ENCODE data around the gene MINDY4.

MINDY4 gene

GRCh38 chr7:30723776-30724175 is 47.4 kb upstream of the MINDY4 start:
- H3F3A ChIP-seq (ENCODE audit: control insufficient read depth, insufficient read depth) = no peaks in the 10 kb centered on the region
- H3K4me1 ChIP-seq (ENCODE audit: control insufficient read depth, low read length) = peaks cover 12% of the 10 kb centered on the region
- no peaks in the 10 kb centered on the region for H3K79me2 ChIP-seq (ENCODE audit: control insufficient read depth, low read length)

GRCh38 chr7:30726296-30727006 is 44.8 kb upstream of the MINDY4 start:
- H3F3A ChIP-seq (ENCODE audit: control insufficient read depth, insufficient read depth) = no peaks in the 10 kb centered on the region
- no peaks in the 10 kb centered on the region for H3K36me3 ChIP-seq (ENCODE audit: control insufficient read depth, low read length)
- H3K27me3 ChIP-seq (ENCODE audit: control insufficient read depth, low read length) = peaks cover 48% of the 10 kb centered on the region
- no peaks in the 10 kb centered on the region for H4K20me1 ChIP-seq (ENCODE audit: control insufficient read depth, insufficient read depth, low read depth, low read length)
- H3K9me3 ChIP-seq (ENCODE audit: control insufficient read depth, insufficient read depth, low read length) = no peaks in the 10 kb centered on the region
- H3K4me1 ChIP-seq (ENCODE audit: control insufficient read depth, low read length) = peaks cover 12% of the 10 kb centered on the region
- H3K4me3 ChIP-seq (ENCODE audit: low read length) = no peak overlapping the region
- H3K27ac ChIP-seq (ENCODE audit: low read depth, low read length) = no peak overlapping the region
- no peaks in the 10 kb centered on the region for H3K9me2 ChIP-seq (replicated peaks; ENCODE audit: control insufficient read depth, low read length)
- H3K79me2 ChIP-seq (ENCODE audit: control insufficient read depth, low read length) = no peaks in the 10 kb centered on the region
- no peak for TF ChIP-seq CTCF (IDR thresholded peaks at IDR 0.05; ENCODE audit: low read depth, low read length, poor library complexity, severe bottlenecking)
- no peak for TF ChIP-seq EZH2phosphoT487 (IDR thresholded peaks at IDR 0.05; ENCODE audit: borderline replicate concordance, low read length)
- no peak overlapping the region for H3K4me2 ChIP-seq (ENCODE audit: low read length)

More at GRCh38 chr7:30723776-30724175, 47.4 kb upstream of the MINDY4 start:
- peaks cover 34% of the 10 kb centered on the region for H3K27me3 ChIP-seq (ENCODE audit: control insufficient read depth, low read length)
- peaks cover 7% of the 10 kb centered on the region; the same call in 1 of the 2 replicates for H3K9me3 ChIP-seq (ENCODE audit: control insufficient read depth, insufficient read depth, low read length)
- no peak overlapping the region for H3K27ac ChIP-seq (ENCODE audit: low read depth, low read length)
- no peaks in the 10 kb centered on the region for H3K36me3 ChIP-seq (ENCODE audit: control insufficient read depth, low read length)
- H3K4me3 ChIP-seq (ENCODE audit: low read length) = no peak overlapping the region
- TF ChIP-seq EZH2phosphoT487 (IDR thresholded peaks at IDR 0.05; ENCODE audit: borderline replicate concordance, low read length) (no peak), CTCF (IDR thresholded peaks at IDR 0.05; ENCODE audit: low read depth, low read length, poor library complexity, severe bottlenecking) (no peak)
- H3K4me2 ChIP-seq (ENCODE audit: low read length) = no peak overlapping the region
- H3K9me2 ChIP-seq (replicated peaks; ENCODE audit: control insufficient read depth, low read length) = no peaks in the 10 kb centered on the region
- no peaks in the 10 kb centered on the region for H4K20me1 ChIP-seq (ENCODE audit: control insufficient read depth, insufficient read depth, low read depth, low read length)

GRCh38 chr7:30727061-30727945 is 43.9 kb upstream of the MINDY4 start:
- H3K4me1 ChIP-seq (ENCODE audit: control insufficient read depth, low read length) = peaks cover 12% of the 10 kb centered on the region
- H3K79me2 ChIP-seq (ENCODE audit: control insufficient read depth, low read length) = no peaks in the 10 kb centered on the region
- H3K27me3 ChIP-seq (ENCODE audit: control insufficient read depth, low read length) = peaks cover 46% of the 10 kb centered on the region
- no peaks in the 10 kb centered on the region for H4K20me1 ChIP-seq (ENCODE audit: control insufficient read depth, insufficient read depth, low read depth, low read length)
- H3K4me3 ChIP-seq (ENCODE audit: low read length) = no peak overlapping the region
- no peaks in the 10 kb centered on the region for H3K36me3 ChIP-seq (ENCODE audit: control insufficient read depth, low read length)
- no peaks in the 10 kb centered on the region for H3K9me2 ChIP-seq (replicated peaks; ENCODE audit: control insufficient read depth, low read length)
- H3F3A ChIP-seq (ENCODE audit: control insufficient read depth, insufficient read depth) = no peaks in the 10 kb centered on the region
- TF ChIP-seq EZH2phosphoT487 (IDR thresholded peaks at IDR 0.05; ENCODE audit: borderline replicate concordance, low read length) (no peak), CTCF (IDR thresholded peaks at IDR 0.05; ENCODE audit: low read depth, low read length, poor library complexity, severe bottlenecking) (no peak)
- no peaks in the 10 kb centered on the region for H3K9me3 ChIP-seq (ENCODE audit: control insufficient read depth, insufficient read depth, low read length)
- H3K27ac ChIP-seq (ENCODE audit: low read depth, low read length) = no peak overlapping the region
- peak overlapping the region; percentile 14; the same call in 1 of the 2 replicates for H3K4me2 ChIP-seq (ENCODE audit: low read length)
